Head of caudate nucleus (tissue), 42 donors: ENCODE measurements around the gene AKAP12.

Experiments used
- DNase-seq, 42 donors: peaks; one replicate each; pipeline versions ENCODE4 v3.0.0 to v3.0.0-alpha.2; 2020 to 2021; ENCODE audit warnings: mixed read lengths in 7 of 42
- intact Hi-C: fragments of 100-400 bp; cut with DNase I; formaldehyde crosslinking; loops from one replicate; pipeline ENCODE4 v1.15.0; 2022

Gene AKAP12

DNA sequence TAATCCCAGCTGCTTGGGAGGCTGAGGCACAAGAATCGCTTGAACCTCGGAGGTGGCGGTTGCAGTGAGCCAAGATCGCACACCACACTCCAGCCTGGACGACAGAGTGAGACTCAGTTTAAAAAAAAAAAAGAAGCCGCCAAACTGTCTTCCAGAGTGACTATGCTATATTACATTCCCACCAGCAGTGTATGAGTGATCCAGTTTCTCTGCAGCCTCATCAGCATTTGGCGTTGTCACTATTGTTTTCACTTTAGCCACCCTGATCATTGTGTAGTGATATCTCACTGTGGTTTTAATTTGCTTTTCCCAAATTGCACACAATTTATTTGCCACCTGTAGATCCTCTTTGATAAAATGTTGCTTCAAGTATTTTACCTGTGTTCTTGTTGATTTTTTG, 6.0 kb upstream of the AKAP12 start:
- intact Hi-C loops: no loop called here
- no peak for DNase-seq

GRCh38 chr6:151236668-151237401, 2.9 kb upstream of the AKAP12 start:
- DNase-seq: no peak
- intact Hi-C loops: no loop called here

DNA sequence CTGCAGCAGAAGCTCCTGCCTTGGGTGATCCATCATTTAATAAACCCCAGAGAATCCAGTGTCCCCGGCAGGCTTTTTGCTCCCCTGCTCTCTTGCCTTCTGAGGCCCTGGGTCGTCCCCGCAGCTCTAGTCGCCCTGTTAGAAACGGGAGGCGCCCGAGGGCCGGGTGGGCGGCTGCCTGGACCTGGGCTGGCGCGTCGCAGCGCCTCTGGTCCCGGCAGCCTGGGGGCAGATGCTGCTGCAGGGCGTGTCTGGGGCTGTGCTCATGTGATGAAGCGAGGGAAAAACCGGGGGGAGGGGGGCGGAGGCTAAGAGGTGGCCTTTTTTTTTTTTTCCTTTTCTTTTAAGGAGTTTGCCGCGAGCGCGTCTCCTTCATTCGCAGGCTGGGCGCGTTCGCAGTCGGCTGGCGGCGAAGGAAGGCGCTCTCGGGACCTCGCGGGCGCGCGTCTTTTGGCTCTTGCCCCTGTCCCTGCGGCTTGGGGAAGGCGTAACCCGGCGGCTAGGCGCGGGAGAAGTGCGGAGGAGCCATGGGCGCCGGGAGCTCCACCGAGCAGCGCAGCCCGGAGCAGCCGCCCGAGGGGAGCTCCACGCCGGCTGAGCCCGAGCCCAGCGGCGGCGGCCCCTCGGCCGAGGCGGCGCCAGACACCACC, 394 bp downstream of the AKAP12 start:
- peak; percentile 44 to 90 (median 72) for DNase-seq
- intact Hi-C loops: no loop called here

DNA sequence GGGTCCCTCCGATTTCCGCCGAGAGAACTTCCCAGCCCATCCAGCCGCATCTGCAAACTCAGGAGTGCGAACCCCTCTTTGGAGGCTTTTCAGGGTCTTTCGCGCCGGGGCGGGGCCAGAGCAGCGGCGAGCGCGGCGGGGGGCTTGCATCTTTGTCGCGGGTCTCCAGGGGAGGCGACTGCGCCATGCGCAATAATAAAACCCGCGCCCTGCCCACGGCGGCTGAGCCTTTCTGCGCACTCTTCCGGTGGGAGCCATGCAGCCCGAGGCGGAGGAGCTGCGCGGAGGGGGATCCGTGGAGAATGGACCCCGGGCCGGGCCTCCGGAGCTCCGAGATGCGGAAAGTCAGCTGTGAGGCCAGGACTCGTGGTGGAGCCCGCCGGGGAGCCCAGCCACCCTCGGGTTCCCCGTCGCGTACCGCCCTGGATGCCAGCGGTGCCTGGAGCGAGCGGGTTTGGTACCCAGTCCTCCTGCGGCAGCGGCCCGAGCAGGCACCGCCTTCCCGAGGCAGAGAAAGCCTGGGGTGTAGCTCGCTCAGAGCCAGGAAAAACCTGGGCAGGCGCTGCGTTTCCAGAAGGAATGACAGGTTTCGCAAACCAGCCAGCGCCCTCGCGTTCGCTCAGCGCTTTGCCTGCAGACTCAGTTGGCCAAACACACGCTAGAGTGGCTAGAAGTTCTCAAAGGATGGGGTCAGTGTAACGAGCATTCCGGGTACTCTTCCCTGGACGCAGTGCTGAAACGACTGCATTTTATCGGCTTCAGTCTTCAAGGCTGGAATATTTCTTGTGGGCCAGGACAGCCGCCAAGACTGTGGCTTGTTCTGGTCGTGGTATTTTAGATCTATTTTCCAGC, 1.2 kb downstream of the AKAP12 start:
- DNase-seq: peak; percentile 19 to 89 (median 72)
- intact Hi-C loops: no loop called here

DNA sequence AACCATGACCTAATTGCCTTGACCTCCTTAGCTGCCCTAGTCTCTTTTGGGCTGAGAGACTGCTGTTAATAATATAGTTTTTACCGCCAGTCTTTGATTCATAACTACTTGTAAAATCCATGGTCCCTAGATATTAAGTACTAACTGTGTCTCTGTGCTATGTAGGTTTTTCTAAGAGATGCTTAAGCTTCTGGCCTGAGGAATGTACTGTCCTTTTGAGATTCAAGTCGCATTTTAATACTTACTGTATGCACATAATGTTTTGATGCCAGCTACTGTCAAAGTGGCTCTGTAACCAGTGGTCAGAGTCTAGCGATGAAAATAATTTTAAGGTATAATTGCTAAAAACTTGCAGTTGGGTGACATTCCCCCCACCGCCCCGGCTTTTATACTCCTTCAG, 2.1 kb downstream of the AKAP12 start:
- intact Hi-C loops: no loop called here
- DNase-seq: no peak

- DNase-seq: peak in 1 of 42 donors; percentile 10
- intact Hi-C loops: no loop called here
Observed at GRCh38 chr6:151242420-151242861, 2.7 kb downstream of the AKAP12 start.

DNA sequence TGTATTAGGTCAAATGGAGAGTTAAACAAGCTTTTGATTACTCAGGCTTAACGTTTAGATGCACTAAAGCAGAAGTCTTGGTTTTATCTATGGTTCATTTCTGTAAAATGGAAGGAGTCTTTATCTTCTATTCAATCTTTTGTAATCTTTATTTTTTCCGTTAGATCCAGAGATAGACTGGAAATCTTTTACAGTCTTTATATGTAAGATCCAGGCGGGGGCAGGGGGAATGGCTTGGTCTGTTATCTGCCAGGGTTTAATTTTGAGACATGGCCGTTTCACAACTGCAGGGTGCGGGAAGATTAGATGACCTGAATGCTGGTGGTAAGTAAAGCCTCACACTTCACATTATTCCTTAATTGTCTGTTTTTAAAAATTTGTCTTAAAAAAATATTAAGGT, 3.7 kb downstream of the AKAP12 start:
- intact Hi-C loops: no loop called here
- DNase-seq: no peak

DNA sequence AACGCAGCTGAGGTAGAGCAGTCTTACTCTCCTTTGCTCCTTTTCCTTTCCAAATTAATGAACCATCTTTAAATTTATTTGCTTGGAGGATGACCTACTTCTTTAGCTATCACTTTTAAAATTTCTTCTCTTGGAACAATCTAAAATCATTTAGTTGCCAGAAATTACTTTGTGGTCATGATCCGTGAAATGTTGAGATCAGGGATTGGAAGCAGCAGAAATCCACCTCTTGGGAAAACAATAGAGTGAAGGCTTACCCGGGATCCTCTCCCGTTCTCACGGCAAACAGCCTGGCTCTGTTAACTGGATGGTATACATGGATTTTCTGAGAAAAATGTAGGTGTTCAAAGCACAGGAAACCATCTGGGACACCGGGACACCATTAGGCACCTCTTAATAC, 7.7 kb downstream of the AKAP12 start:
- intact Hi-C loops: no loop called here

DNA sequence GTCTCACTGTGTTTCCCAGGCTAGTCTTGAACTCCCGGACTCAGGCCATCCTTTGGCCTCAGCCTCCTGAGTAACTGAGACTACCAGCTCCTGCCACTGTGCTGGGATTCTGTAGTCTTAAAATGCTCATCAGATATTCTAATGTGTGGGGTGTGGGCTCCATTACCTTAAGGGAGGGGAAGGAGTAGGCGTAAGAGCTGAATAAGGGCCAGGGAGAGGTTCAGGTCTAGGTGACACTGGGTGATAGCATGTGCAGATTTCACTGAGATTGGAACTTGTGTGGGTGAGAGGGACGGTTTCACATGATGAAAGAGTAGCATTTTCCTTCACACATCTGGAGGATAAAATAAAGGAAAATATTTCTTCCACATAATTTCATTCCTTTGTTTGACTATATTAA, 8.5 kb downstream of the AKAP12 start:
- intact Hi-C loops: no loop called here
- DNase-seq: no peak

More for the DNA sequence above, 7.7 kb downstream of the AKAP12 start:
- no peak for DNase-seq

- no peak for DNase-seq
- intact Hi-C loops: no loop called here
Observed at GRCh38 chr6:151252634-151253033, 12.9 kb downstream of the AKAP12 start.

- no peak for DNase-seq
- intact Hi-C loops: no loop called here
Observed at GRCh38 chr6:151254451-151255081, 14.8 kb downstream of the AKAP12 start.

DNA sequence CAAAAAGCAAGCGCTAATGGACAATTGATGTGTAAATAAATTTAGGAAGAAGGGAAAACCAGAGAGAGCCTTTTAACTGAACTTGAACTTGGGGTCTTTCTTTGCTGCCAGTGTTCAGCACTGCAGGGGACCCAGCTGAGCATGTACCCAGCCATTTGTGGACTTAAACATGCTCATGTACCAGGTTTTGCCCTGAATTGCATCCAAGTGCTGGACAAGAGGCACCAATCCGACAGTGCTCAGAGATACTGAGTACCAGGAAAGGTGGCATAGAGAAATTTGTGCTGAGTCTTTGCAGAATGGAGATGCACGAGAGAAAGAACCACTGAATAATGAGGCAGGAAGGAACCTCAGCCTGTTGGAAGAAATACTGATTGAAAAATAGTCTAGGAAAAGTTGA, 16.0 kb downstream of the AKAP12 start:
- no peak for DNase-seq
- intact Hi-C loops: no loop called here

DNA sequence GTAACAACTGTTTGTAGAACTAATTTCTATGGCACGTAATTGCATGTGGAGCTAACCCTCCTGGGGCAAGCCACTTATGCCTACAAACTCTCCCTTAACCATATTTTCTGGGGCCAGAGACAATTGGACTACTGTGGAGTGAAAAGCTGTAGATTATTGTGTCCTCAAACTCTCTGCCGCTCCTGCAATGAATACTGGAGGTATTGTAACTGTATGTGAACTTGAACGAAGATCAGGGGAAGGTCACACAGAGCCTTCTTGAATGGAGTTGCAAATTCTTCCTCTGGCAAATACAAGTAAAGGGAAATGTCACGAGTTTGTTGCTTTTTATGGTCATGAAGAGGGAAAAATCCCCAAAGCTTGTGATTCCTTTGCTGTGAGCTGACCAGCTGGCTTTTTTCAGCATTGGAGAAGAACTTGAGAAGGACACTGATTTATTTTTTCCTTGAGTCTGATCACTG, 18.2 kb downstream of the AKAP12 start:
- DNase-seq: no peak

GRCh38 chr6:151260205-151260604, 20.4 kb downstream of the AKAP12 start:
- intact Hi-C loops: no loop called here
- no peak for DNase-seq

More for the DNA sequence above, 18.2 kb downstream of the AKAP12 start:
- intact Hi-C loops: no loop called here

DNA sequence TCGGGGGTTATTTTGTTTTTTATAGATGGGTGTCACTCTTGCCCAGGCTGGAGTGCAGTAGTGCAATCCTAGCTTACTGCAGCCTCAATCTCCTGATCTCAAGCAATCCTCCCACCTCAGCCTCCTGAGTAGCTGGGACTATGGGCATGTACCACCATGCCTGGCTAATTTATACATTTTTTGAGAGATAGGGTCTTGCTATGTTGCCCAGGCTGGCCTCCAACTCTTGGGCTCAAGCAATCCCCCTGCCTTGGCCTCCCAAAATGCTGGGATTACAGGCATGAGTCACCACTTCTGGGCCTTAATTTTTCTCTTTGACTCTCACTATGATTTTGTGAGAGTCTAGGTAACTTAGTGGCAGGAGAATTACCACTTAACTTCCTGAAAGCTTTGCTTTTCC, 23.3 kb downstream of the AKAP12 start:
- intact Hi-C loops: no loop called here
- DNase-seq: no peak

- intact Hi-C loops: no loop called here
- DNase-seq: no peak
Observed at GRCh38 chr6:151263967-151264366, 24.2 kb downstream of the AKAP12 start.

- intact Hi-C loops: no loop called here
- no peak for DNase-seq
Observed at GRCh38 chr6:151265282-151265681, 25.5 kb downstream of the AKAP12 start.

- intact Hi-C loops: no loop called here
- no peak for DNase-seq
Observed at GRCh38 chr6:151269321-151269995, 29.7 kb downstream of the AKAP12 start.

GRCh38 chr6:151275121-151275520, 35.4 kb downstream of the AKAP12 start:
- DNase-seq: no peak
- intact Hi-C loops: no loop called here
